ENCODE measurements around the gene RNF103. TPM values are rescaled to one million over a fixed set of nuclear protein-coding genes. Genes with fewer than 3 reads are reported as not detected.

RNF103 gene
- total RNA-seq, 1 donor from 2014 or later = 25.2 TPM

DNA sequence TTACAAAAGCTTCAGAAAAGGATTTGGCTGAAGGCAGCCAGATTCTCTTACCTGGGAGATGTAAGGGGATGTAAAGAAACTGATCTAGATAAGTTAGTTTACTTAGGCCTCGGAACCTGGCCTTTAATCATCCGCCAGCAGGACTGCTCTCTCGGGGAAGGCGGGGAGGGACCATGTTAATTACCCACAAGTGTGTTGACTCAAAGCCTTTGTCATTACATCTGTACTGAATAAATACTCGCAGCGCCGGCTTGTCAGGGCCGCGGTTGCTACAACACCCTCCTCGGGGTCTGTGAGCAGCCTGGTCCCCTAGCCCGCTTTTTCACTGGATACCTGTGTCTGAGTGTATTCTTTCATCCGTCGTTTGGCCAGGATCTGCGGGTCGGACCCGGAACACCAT lies 67.2 kb downstream of the RNF103 start:
- Mint-ChIP-seq H3K4me3 (ENCODE audit: unreplicated experiment) (no peak overlapping the region), H3K9me3 (ENCODE audit: unreplicated experiment) (peaks cover 1% of the 10 kb centered on the region), H3K27ac (ENCODE audit: unreplicated experiment) (no peak overlapping the region), H3K36me3 (ENCODE audit: unreplicated experiment) (peaks cover 23% of the 10 kb centered on the region), H3K27me3 (ENCODE audit: unreplicated experiment) (peaks cover 4% of the 10 kb centered on the region), H3K4me1 (ENCODE audit: low read depth, unreplicated experiment) (no peaks in the 10 kb centered on the region)
- TF ChIP-seq, protein P1, sequence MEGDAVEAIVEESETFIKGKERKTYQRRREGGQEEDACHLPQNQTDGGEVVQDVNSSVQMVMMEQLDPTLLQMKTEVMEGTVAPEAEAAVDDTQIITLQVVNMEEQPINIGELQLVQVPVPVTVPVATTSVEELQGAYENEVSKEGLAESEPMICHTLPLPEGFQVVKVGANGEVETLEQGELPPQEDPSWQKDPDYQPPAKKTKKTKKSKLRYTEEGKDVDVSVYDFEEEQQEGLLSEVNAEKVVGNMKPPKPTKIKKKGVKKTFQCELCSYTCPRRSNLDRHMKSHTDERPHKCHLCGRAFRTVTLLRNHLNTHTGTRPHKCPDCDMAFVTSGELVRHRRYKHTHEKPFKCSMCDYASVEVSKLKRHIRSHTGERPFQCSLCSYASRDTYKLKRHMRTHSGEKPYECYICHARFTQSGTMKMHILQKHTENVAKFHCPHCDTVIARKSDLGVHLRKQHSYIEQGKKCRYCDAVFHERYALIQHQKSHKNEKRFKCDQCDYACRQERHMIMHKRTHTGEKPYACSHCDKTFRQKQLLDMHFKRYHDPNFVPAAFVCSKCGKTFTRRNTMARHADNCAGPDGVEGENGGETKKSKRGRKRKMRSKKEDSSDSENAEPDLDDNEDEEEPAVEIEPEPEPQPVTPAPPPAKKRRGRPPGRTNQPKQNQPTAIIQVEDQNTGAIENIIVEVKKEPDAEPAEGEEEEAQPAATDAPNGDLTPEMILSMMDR (IDR thresholded peaks at IDR 0.05; ENCODE audit: partially characterized antibody, unreplicated experiment) = no peak
- DNase-seq = no peak

Other genes with a start within 250 kb of the RNF103 start
- gene KDM3A, start 182.5 kb downstream of the RNF103 start, total RNA-seq (ENCODE audit: unreplicated experiment) = 80.3 TPM
- 68.4 TPM for gene CHMP3, start 60.4 kb downstream of the RNF103 start, total RNA-seq (ENCODE audit: unreplicated experiment)
- 38.8 TPM for gene RMND5A, start 96.4 kb upstream of the RNF103 start, total RNA-seq (ENCODE audit: unreplicated experiment)
- gene CD8A, start 167.0 kb upstream of the RNF103 start, total RNA-seq (ENCODE audit: unreplicated experiment) = 0.59 TPM
- not detected for gene CD8B, start 238.0 kb upstream of the RNF103 start, total RNA-seq (ENCODE audit: unreplicated experiment)

Data from glutamatergic neuron (in vitro differentiated cells).